ENCODE data around the gene POLR3E.
A peak's percentile ranks its signal among the peaks of the same experiment; 100 is the strongest.

Gene POLR3E

GRCh38 chr16:22317625-22318024, 20.4 kb downstream of the POLR3E start:
- no peak for DNase-seq

GRCh38 chr16:22318690-22319358, 21.6 kb downstream of the POLR3E start:
- no peak for DNase-seq

DNA sequence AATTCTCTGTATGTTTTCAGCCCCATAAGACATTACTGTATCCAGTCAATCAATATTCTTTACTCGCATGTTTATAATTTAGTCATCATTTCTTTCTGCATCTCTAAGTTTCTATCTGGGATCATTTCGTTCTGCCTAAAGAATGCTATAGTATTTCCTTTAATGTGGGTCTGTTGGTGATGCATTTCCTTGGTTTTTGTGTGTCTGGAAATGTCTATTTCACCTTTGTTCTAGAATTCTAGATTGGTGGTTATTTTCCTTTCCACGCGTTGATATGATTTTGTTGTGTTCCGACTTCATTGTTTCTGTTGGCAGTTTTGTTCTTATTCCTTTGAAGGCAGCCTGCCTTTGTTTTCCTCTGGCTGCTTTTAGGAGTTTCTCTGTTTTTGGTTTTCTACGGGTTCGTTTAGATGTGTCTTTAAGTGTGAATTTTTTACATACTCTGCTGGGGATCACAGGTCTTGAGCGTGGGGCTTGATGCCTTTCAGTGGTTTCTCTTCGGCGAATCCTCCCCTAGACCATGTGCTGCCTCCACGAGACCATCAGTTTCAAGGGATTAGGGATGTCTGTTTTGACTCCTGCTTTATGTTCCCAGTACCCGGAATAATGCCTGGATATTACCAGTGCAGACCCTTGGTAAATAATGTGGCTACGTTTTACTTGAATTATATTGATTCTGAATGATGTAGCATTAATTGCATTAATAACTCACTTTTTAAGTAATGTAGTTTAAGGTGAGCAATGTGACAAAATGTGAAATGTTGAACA, 23.5 kb downstream of the POLR3E start:
- no peak for DNase-seq

GRCh38 chr16:22321340-22322001, 24.3 kb downstream of the POLR3E start:
- DNase-seq, result peak; percentile 3

DNA sequence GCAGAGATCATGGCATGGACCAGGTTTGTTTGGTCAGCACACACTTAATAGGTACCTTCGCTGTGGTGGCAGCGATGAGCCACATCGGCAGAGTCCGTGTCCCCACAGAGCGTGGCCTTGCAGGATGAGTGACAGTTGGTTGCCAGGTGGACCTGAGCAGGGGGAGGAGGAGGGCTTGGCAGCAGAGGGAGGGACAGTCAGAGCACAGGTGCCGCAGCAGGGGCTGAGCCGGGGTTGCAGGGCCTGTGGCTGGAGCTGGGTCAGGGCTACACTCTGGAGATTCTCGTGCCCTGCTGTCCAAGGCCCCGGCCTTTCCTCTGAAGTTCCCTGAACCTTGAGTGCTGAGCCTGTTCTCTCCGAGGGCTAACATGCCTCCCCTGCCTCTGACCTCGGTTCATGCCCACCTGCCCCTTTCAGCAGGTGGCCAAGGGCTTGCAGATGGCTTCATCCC, 24.8 kb downstream of the POLR3E start:
- DNase-seq, result no peak

DNA sequence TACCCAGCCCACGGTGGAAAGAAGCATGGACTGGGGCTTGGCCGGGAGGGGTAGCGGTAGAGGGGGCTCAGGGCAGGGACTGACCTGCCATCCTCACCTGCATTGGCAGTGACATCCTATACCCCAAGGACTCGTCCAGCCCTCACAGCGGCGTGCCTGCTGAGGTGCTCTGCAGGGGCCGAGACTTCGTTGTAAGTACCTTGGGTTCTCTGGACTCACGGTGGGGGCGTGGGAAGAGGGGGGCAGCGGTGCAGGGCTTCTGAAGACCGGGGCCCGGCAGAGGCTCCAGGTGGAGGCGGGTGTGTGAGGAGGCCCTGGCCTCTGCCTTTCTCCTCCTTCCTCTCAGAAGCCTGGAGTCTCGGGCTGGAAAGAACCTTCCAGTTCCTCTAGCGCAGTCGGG, 25.5 kb downstream of the POLR3E start:
- no peak for DNase-seq

DNA sequence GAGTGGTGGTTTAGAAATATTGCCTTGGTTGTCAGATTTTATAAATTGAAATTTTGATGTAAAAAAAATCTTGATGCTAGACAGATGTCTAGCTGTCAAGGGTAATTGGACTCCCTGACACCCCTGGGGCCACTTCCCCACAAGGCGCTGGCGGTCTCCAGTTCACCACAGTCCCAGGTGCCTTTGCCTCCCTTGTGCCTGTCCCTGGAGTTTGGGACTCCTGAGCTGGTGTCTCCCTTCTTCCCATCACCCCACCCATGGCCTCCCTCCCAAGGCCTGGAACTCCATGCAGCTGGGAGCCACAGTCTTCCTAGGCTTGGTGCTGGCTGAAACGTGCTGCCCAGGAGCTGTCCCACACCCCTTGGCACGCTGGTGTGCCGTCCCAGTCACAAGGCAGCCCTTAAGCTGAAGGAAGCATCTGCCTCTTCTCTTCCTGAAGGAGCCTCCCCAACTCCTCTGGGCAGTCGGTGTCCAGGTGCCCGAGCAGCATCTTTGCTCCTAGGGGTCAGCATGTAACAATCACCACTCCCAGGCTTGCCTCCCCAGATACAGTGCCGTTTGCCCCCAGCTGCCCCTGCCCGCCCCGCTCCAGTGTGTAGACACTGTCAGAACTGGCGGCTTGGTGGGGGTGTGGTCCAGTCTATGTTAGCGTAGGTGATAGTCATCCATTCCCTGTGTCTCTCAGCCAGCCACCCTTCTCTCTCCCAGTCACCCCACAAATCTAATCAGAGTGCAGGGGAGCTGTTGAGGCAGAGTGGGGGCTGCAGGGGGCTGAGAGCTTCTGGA, 26.2 kb downstream of the POLR3E start:
- DNase-seq, result no peak

DNA sequence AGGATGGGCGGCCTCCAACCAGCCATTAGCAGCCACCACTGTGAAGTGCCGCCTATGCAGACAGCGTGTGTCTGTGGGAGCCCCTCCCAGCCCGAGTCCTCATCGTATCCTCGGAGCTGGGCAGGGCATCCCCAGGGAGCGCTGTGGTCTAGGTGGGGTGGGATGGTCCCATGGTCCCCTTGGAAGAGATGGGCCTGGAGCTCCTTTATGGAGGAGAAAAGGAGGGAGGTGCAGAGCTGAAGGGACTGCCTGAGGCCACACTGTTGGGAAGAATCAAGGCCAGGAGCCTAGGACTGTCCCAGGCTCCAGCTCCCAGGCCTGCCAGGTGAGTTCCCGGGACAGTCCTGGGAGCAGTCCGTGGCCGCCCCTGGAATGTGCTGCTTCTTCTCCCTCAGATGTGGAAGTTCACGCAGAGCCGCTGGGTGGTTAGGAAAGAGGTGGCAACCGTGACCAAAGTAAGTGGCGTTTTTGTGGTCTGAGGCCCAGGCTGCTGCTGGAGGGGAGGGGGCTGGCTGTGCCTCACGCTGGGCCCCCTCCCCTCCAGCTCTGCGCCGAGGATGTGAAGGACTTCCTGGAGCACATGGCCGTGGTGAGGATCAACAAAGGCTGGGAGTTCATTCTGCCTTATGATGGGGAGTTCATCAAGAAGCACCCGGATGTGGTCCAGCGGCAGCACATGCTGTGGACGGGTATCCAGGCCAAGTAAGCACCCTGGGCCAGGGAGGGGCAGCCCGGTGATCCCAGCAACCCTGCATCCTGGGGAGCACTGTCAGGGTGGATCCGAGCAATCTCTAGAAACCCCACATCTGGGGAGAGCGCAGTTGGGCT, 27.0 kb downstream of the POLR3E start:
- DNase-seq, result no peak

DNA sequence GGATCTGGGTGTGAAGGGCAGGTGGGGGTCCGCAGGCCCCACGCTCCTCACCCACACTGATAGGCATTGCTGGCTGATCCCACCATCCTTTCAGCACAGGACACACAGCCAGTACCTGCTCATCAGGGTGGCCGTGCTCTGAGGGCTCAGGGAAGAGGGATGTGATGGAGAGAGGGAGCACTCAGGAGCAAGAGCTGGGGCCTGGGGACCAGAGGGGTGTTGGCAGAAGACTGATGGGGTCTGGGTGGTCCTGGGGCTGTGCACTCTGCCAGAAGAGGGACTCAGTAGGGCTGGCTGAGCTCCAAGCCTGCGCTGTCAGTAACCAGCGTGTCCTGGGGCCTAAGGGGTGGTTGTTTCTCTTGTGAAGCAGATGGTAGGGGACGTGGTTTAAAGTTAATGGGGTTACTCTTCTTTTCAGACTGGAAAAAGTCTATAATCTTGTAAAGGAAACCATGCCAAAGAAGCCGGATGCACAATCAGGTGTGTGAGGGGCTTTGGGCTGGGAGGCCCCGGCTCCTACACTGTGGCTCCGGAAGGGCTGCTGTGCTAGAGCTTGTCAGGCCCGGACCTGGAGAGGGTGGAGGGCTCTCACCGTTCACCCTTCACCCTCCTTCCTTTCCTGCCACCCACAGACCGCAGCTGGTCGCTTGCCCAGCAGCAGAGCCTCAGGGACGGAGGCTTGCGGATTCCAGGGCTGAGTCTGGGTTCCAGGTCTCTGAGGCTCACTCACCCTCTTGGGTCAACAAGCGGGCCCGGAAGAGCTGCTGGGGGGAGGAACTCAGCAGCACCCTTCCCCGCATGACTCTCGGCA, 27.8 kb downstream of the POLR3E start:
- no peak for DNase-seq

GRCh38 chr16:22325598-22326368, 28.6 kb downstream of the POLR3E start:
- DNase-seq, result no peak

- no peak for DNase-seq
These were observed 29.1 kb downstream of the POLR3E start for GRCh38 chr16:22326369-22326652.

GRCh38 chr16:22326771-22327445, 29.7 kb downstream of the POLR3E start:
- no peak for DNase-seq

GRCh38 chr16:22327446-22327775, 30.2 kb downstream of the POLR3E start:
- no peak for DNase-seq

DNA sequence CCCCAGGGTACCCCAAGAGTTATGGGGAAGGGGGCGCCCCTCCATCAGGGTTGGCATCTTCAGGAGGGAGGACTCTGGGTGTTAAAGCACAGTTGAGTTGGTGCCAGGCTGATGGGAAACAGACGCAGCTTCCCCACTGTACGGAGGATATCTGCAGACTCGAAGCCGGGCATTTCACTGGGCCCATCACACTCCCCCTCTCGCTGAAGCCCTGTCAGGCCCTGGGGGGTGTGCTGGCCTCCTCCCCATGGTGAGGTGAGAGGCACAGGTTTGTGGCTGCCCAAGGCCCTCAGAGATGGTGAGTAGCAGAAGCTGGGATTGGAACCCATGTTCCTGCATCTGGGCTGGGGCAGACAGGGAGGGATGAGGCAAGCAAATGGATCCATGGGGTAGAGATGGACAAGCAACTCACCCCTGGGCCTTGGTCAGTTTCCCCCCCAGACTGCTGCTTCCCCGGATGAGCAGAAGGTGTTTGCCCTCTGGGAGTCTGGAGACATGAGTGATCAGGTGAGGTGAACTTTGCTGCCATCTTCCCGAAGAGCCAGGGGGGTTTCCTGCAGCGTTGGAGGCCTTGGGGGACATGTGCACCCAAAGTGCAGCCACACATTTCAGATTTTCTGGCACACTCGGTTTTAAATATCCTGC, 31.0 kb downstream of the POLR3E start:
- no peak for DNase-seq

DNA sequence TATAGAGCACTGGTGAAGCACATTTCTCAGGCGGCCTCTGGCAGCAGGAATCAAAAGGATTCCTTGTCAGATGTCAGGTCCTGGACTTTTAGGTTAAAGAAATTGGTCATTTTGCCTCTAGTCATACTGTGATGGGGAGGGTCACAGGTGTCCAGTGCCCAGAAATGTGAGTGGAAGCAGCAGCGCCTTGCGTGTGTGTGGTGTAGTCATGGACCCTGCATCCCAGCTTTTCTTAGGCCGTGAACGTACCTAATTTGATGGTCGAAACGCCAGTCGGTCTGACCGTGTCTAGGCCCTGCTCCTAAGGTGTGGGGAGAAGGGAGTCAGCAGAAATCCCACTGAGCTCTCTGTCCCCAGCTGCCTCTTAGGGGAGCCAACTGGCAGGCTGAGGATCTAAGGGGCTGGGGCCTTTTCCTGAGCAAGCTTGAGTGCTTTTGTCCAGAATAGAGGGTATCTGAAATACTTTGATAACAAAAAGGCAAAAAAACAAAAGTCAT, 32.0 kb downstream of the POLR3E start:
- no peak for DNase-seq

DNA sequence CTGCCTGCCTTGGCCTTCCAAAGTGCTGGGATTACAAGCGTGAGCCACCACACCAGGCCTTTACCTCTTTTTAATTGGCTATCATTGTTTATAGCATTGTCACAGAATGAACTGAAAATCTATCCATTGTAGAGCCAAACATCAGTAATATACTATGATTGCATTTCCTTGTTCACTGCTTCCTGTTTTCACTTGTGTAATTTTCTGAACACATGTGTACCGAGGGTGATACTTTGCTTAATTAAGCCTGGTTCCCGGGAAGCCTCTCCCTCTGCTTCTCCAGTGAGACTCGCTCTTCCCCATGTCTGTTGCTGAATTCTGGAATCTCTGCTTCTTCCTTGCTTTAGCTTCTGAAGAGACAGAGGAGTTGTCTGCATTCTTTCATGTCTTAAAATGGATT, 33.1 kb downstream of the POLR3E start:
- DNase-seq, result no peak

DNA sequence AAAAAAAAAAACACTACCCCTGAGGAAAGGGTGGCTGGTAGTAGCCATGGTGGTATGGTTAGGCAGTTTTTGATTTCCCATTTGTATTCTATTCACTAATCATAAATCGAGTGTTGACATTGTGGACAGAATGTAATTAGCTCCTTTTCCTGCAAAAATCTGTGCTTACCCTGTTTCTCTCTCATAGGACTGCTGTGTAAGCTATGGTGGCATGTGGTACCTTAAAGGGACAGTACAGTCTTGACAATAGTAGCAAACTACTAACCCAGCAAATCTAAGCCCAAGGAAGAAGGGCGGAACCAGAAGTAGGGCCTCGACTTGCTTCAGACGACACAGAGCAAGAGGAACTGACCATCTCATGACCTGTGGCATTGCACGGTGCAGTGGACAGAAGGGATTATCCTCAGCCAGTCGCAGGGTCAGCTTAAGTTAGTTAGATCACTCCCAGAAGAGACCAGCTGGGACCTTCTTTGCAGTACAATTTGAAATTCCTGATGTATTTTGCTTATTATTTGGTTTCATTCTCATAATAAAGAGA, 36.3 kb downstream of the POLR3E start:
- no peak for DNase-seq

GRCh38 chr16:22335668-22336246, 38.5 kb downstream of the POLR3E start:
- DNase-seq, result no peak

- DNase-seq, result no peak
These were observed 39.4 kb downstream of the POLR3E start for GRCh38 chr16:22336581-22336980.
